DOHH2 (cell line): ENCODE results near the gene RBM24.

Source experiments
- H3F3A ChIP-seq: fragments of 200-600 bp; sonication (generic), shearing (Covaris generic); 2 replicates; pipeline ENCODE4 v1.6.0; 2016; ENCODE audit warnings: antibody characterized with exemption, mild to moderate bottlenecking; ENCODE audit not compliant: control insufficient read depth, insufficient read depth
- H3K27ac ChIP-seq: fragments of 200-600 bp; sonication (generic); 2 replicates; pipeline ENCODE4 v1.5.1; 2014; ENCODE audit warnings: low read depth, mild to moderate bottlenecking, low read length, moderate library complexity
- H3K27me3 ChIP-seq: fragments of 200-600 bp; sonication (generic); 2 replicates; pipeline ENCODE4 v1.6.1; 2014; ENCODE audit warnings: mild to moderate bottlenecking, low read length, mixed read lengths; ENCODE audit not compliant: control insufficient read depth
- H3K36me3 ChIP-seq: fragments of 200-600 bp; sonication (generic); 2 replicates; pipeline ENCODE4 v1.6.1; 2014; ENCODE audit warnings: mild to moderate bottlenecking, low read length, moderate library complexity, mixed read lengths; ENCODE audit not compliant: control insufficient read depth
- H3K4me1 ChIP-seq: fragments of 200-600 bp; sonication (generic); 2 replicates; pipeline ENCODE4 v1.6.1; 2014; ENCODE audit warnings: mild to moderate bottlenecking, low read length, mixed read lengths; ENCODE audit not compliant: control insufficient read depth
- H3K4me2 ChIP-seq: fragments of 200-600 bp; sonication (generic); 2 replicates; pipeline ENCODE4 v1.6.0; 2014; ENCODE audit warnings: mild to moderate bottlenecking, low read length, moderate library complexity
- H3K4me3 ChIP-seq: fragments of 200-600 bp; sonication (generic); 2 replicates; pipeline ENCODE4 v1.5.1; 2014; ENCODE audit warnings: mild to moderate bottlenecking, low read length, mixed read lengths
- H3K79me2 ChIP-seq: fragments of 200-600 bp; sonication (generic); 2 replicates; pipeline ENCODE4 v1.6.1; 2014; ENCODE audit warnings: mild to moderate bottlenecking, low read length, mixed read lengths; ENCODE audit not compliant: control insufficient read depth
- H3K9me2 ChIP-seq: fragments of 200-600 bp; sonication (generic); replicated peaks from 2 replicates; pipeline ENCODE4 v1.6.1; 2014; ENCODE audit warnings: mild to moderate bottlenecking, low read length, mixed read lengths; ENCODE audit not compliant: control insufficient read depth
- H3K9me3 ChIP-seq: fragments of 200-600 bp; sonication (generic); 2 replicates; pipeline ENCODE4 v1.6.1; 2014; ENCODE audit warnings: antibody characterized with exemption, low read length, mixed read lengths; ENCODE audit not compliant: control insufficient read depth, insufficient read depth
- H4K20me1 ChIP-seq: fragments of 200-600 bp; sonication (generic); 2 replicates; pipeline ENCODE4 v1.6.0; 2014; ENCODE audit warnings: low read depth, mild to moderate bottlenecking, antibody characterized with exemption, low read length, moderate library complexity; ENCODE audit not compliant: control insufficient read depth, insufficient read depth
- CTCF ChIP-seq: fragments of 200-600 bp; sonication (generic); IDR thresholded peaks from one replicate; pipeline ENCODE4 v1.5.1; 2014; ENCODE audit warnings: antibody characterized with exemption, mild to moderate bottlenecking, low read depth, low read length; ENCODE audit not compliant: poor library complexity, severe bottlenecking
- EZH2phosphoT487 ChIP-seq: fragments of 200-600 bp; sonication (generic); IDR thresholded peaks from 2 replicates; pipeline ENCODE4 v1.6.1; 2017; ENCODE audit warnings: borderline replicate concordance, mild to moderate bottlenecking, antibody characterized with exemption, low read length, moderate library complexity, mixed read lengths

The RBM24 gene

GRCh38 chr6:17240803-17241500, 40.2 kb upstream of the RBM24 start:
- Histone ChIP-seq H3K27ac (no peak overlapping the region), H3K9me2 (no peaks in the 10 kb centered on the region), H3K79me2 (no peaks in the 10 kb centered on the region), H3K4me1 (no peaks in the 10 kb centered on the region), H3K27me3 (no peaks in the 10 kb centered on the region), H3K4me2 (no peak overlapping the region), H4K20me1 (no peaks in the 10 kb centered on the region), H3K4me3 (no peak overlapping the region), H3K36me3 (no peaks in the 10 kb centered on the region), H3F3A (no peaks in the 10 kb centered on the region), H3K9me3 (no peaks in the 10 kb centered on the region)
- no peak for TF ChIP-seq EZH2phosphoT487

- no peaks in the 10 kb centered on the region for H3K4me1 ChIP-seq
- no peaks in the 10 kb centered on the region for H3K79me2 ChIP-seq
- no peak overlapping the region for H3K4me2 ChIP-seq
- H3F3A ChIP-seq: no peaks in the 10 kb centered on the region
- H3K9me2 ChIP-seq: no peaks in the 10 kb centered on the region
- H3K27me3 ChIP-seq: no peaks in the 10 kb centered on the region
- no peak overlapping the region for H3K4me3 ChIP-seq
- H3K9me3 ChIP-seq: no peaks in the 10 kb centered on the region
- TF ChIP-seq EZH2phosphoT487 (no peak), CTCF (no peak)
- H4K20me1 ChIP-seq: no peaks in the 10 kb centered on the region
- no peak overlapping the region for H3K27ac ChIP-seq
- no peaks in the 10 kb centered on the region for H3K36me3 ChIP-seq
These were observed 39.1 kb upstream of the RBM24 start for GRCh38 chr6:17242087-17242486.

- Histone ChIP-seq H3K27ac (no peak overlapping the region), H3K4me1 (no peaks in the 10 kb centered on the region), H3K4me3 (no peak overlapping the region), H3K4me2 (no peak overlapping the region), H3K9me3 (no peaks in the 10 kb centered on the region), H3K9me2 (no peaks in the 10 kb centered on the region), H3K79me2 (no peaks in the 10 kb centered on the region), H3K27me3 (no peaks in the 10 kb centered on the region), H3K36me3 (no peaks in the 10 kb centered on the region), H3F3A (no peaks in the 10 kb centered on the region), H4K20me1 (no peaks in the 10 kb centered on the region)
- TF ChIP-seq CTCF (no peak), EZH2phosphoT487 (no peak)
These were observed 30.9 kb upstream of the RBM24 start for GRCh38 chr6:17250237-17250636.

GRCh38 chr6:17251953-17252352, 29.2 kb upstream of the RBM24 start:
- Histone ChIP-seq H3K9me3 (no peaks in the 10 kb centered on the region), H3K36me3 (no peaks in the 10 kb centered on the region), H3K27me3 (no peaks in the 10 kb centered on the region), H3K4me2 (no peak overlapping the region), H3F3A (no peaks in the 10 kb centered on the region), H3K4me3 (no peak overlapping the region), H3K27ac (no peak overlapping the region), H4K20me1 (no peaks in the 10 kb centered on the region), H3K4me1 (no peaks in the 10 kb centered on the region), H3K79me2 (no peaks in the 10 kb centered on the region), H3K9me2 (no peaks in the 10 kb centered on the region)
- TF ChIP-seq CTCF (no peak), EZH2phosphoT487 (no peak)
